K562 (cell line): ENCODE data around the gene LCA5L. TPM values are rescaled to one million over a fixed set of nuclear protein-coding genes. Genes with fewer than 3 reads are reported as not detected.

ENCODE experiments used
- ATAC-seq: fragments of 200-7000 bp; cut with Tn5 transposase; 3 replicates; pipeline ENCODE4 v1.9.1; 2020; ENCODE audit warnings: moderate library complexity
- BruUV-seq: library from RNA; stranded (reverse); fragments of 400-500 nt; replicated peaks from 2 replicates; lab custom pipeline; 2021; lab: Mats Ljungman, UMichigan
- CTCF ChIA-PET: fragments of 300-600 bp; formaldehyde crosslinking; extraction: SDS; loops from one replicate; lab custom pipeline; 2021; ENCODE audit warnings: low intra/inter-chr PET ratio; lab: Yijun Ruan, JAX
- POLR2A ChIA-PET: fragments of 300-600, 350-650 bp; sonication (Branson Sonifier 250); formaldehyde crosslinking; extraction: SDS; loops from one replicate; lab custom pipeline; 2021; ENCODE audit warnings: antibody characterized with exemption, inconsistent platforms; lab: Yijun Ruan, JAX
- DNase-seq, 4 experiments: peaks; one replicate each; pipeline versions ENCODE4 v3.0.0 to v3.0.0-alpha.2; 2011 to 2018; ENCODE audit warnings: low spot score in 3 of 4, mixed read lengths in 3 of 4; ENCODE audit errors: extremely low read depth in 1 of 4
- FAIRE-seq: peaks from 2 replicates; lab custom pipeline; 2011; peaks lifted over from hg19 to GRCh38; lab: Jason Lieb, UNC
- H2AFZ ChIP-seq: 2 replicates; pipeline ENCODE4 v1.6.0; 2011; ENCODE audit warnings: low read depth, low read length, control low read depth, inconsistent platforms
- H3K27ac ChIP-seq: fragments of 200-600 bp; 3 replicates; pipeline ENCODE4 v1.8.0; 2011; ENCODE audit warnings: low read depth, mild to moderate bottlenecking, control low read depth, inconsistent platforms, low read length, moderate library complexity, mixed read lengths; ENCODE audit errors: extremely low read depth
- H3K27me3 ChIP-seq, 2 experiments: fragments of 300-600 bp in 1 of 2; 2 replicates in 1 of 2; 3 replicates in 1 of 2; pipeline versions ENCODE4 v1.6.0 to v1.8.0; 2011; ENCODE audit warnings: inconsistent platforms in 2 of 2, low read length in 2 of 2, mild to moderate bottlenecking in 1 of 2, mixed read lengths in 1 of 2, moderate library complexity in 1 of 2; ENCODE audit not compliant: control insufficient read depth in 2 of 2, insufficient read depth in 2 of 2
- H3K36me3 ChIP-seq: fragments of 300-600 bp; 3 replicates; pipeline ENCODE4 v1.8.0; 2011; ENCODE audit warnings: mild to moderate bottlenecking, low read length, inconsistent platforms; ENCODE audit not compliant: control insufficient read depth, insufficient read depth
- H3K4me1 ChIP-seq, 2 experiments: fragments of 200-600 bp in 1 of 2; replicated peaks in 1 of 2; 2 replicates in 1 of 2; 3 replicates in 1 of 2; pipeline versions ENCODE4 v1.5.1 to v1.8.0; 2011; ENCODE audit warnings: inconsistent platforms in 2 of 2, low read length in 2 of 2, mild to moderate bottlenecking in 1 of 2, mixed read lengths in 1 of 2, moderate library complexity in 1 of 2; ENCODE audit not compliant: control insufficient read depth in 2 of 2, insufficient read depth in 2 of 2
- H3K4me2 ChIP-seq: 2 replicates; pipeline ENCODE4 v1.6.1; 2011; ENCODE audit warnings: low read length, control low read depth, inconsistent platforms, mixed read lengths; ENCODE audit not compliant: insufficient read depth
- H3K4me3 ChIP-seq: fragments of 200-600 bp; sonication (generic), shearing (Covaris generic); 2 replicates; pipeline ENCODE4 v1.5.1; 2016; ENCODE audit warnings: control low read depth, inconsistent platforms
- H3K79me2 ChIP-seq: fragments of 200-600 bp; 3 replicates; pipeline ENCODE4 v1.8.0; 2011; ENCODE audit warnings: low read length, inconsistent platforms; ENCODE audit not compliant: control insufficient read depth, insufficient read depth
- H3K9ac ChIP-seq, 2 experiments: 2 replicates each; pipeline versions ENCODE4 v1.6.0 to v1.6.1; 2011; ENCODE audit warnings: low read depth in 2 of 2, low read length in 2 of 2, control low read depth in 1 of 2, inconsistent platforms in 1 of 2, mild to moderate bottlenecking in 1 of 2, mixed read lengths in 1 of 2; ENCODE audit not compliant: insufficient read depth in 1 of 2
- H3K9me1 ChIP-seq: one replicate; pipeline ENCODE4 v1.6.0; 2011; ENCODE audit warnings: inconsistent platforms, mild to moderate bottlenecking, low read length, moderate library complexity; ENCODE audit not compliant: control insufficient read depth, insufficient read depth
- H3K9me3 ChIP-seq: replicated peaks from 2 replicates; pipeline ENCODE4 v1.5.1; 2011; ENCODE audit warnings: low read depth, low read length, inconsistent platforms; ENCODE audit not compliant: control insufficient read depth, insufficient read depth
- H4K20me1 ChIP-seq: replicated peaks from 2 replicates; pipeline ENCODE4 v1.6.1; 2011; ENCODE audit warnings: low read length, inconsistent platforms, mixed read lengths; ENCODE audit not compliant: control insufficient read depth, insufficient read depth
- BCOR ChIP-seq: fragments of 450-650 bp; IDR thresholded peaks from 2 replicates; pipeline ENCODE4 v1.6.1; 2016
- CBFA2T2 ChIP-seq: fragments of 450-650 bp; conservative IDR thresholded peaks from 2 replicates; pipeline ENCODE4 v1.6.1; 2017; ENCODE audit warnings: mild to moderate bottlenecking
- EP400 ChIP-seq: fragments of 450-650 bp; IDR thresholded peaks from 2 replicates; pipeline ENCODE4 v1.6.1; 2017; ENCODE audit warnings: antibody characterized with exemption, mild to moderate bottlenecking, moderate library complexity
- KAT2B ChIP-seq: IDR thresholded peaks from one replicate; pipeline ENCODE4 v1.6.1; 2012; ENCODE audit warnings: low read depth, mild to moderate bottlenecking, control low read depth, inconsistent platforms, low read length, moderate library complexity
- MCM2 ChIP-seq: fragments of 450-650 bp; IDR thresholded peaks from 2 replicates; pipeline ENCODE4 v1.6.1; 2017; ENCODE audit warnings: low read depth, mild to moderate bottlenecking
- NFE2L1 ChIP-seq: fragments of 450-650 bp; IDR thresholded peaks from 2 replicates; pipeline ENCODE4 v1.6.1; 2016; ENCODE audit warnings: missing genetic modification characterization, low read depth, mild to moderate bottlenecking, missing compliant biosample characterization, moderate library complexity, borderline replicate concordance
- POLR2A ChIP-seq: fragments of 450-650 bp; conservative IDR thresholded peaks from 2 replicates; pipeline ENCODE4 v1.6.1; 2016
- POLR2G ChIP-seq: fragments of 200-400 bp; formaldehyde crosslinking; IDR thresholded peaks from 2 replicates; pipeline ENCODE4 v1.6.1; 2017; ENCODE audit warnings: low read depth, mild to moderate bottlenecking, antibody characterized with exemption, low read length, moderate library complexity
- PURB ChIP-seq: sonication (generic); formaldehyde crosslinking; IDR thresholded peaks from 2 replicates; pipeline ENCODE4 v1.9.0; 2021; ENCODE audit warnings: low read depth, mild to moderate bottlenecking, missing genetic modification reagents
- TAF15 ChIP-seq: fragments of 200-400 bp; formaldehyde crosslinking; IDR thresholded peaks from 2 replicates; pipeline ENCODE4 v1.6.1; 2017; ENCODE audit warnings: mild to moderate bottlenecking, low read depth, low read length, moderate library complexity
- TAF9B ChIP-seq: fragments of 450-650 bp; IDR thresholded peaks from 2 replicates; pipeline ENCODE4 v1.6.1; 2018; ENCODE audit warnings: mild to moderate bottlenecking; ENCODE audit not compliant: partially characterized antibody
- TBL1XR1 ChIP-seq, 2 experiments: IDR thresholded peaks; 2 replicates each; pipeline ENCODE4 v1.6.1; 2012; ENCODE audit warnings: improper control_type of control experiment in 2 of 2, low read length in 2 of 2, mild to moderate bottlenecking in 1 of 2
- U2AF1 ChIP-seq: fragments of 200-400 bp; formaldehyde crosslinking; optimal IDR thresholded peaks from 2 replicates; pipeline ENCODE3; 2017; ENCODE audit warnings: mild to moderate bottlenecking, low read depth, low read length, moderate library complexity
- ZNF347 ChIP-seq: fragments of 450-650 bp; formaldehyde crosslinking; IDR thresholded peaks from 2 replicates; pipeline ENCODE4 v1.4.0; 2020; ENCODE audit warnings: low read depth, mild to moderate bottlenecking, moderate library complexity
- WGBS: fragments of 100-300 bp; shearing (Covaris generic); methylation state at CpG from one replicate; pipeline ENCODE4 v1.1.6; 2016; ENCODE audit warnings: low coverage, mixed read lengths; ENCODE audit not compliant: insufficient coverage; ENCODE audit errors: missing lambda C conversion rate; 5-methylcytosine and 5-hydroxymethylcytosine counted together
- in situ Hi-C: fragments of 300-500 bp; cut with MboI; formaldehyde crosslinking; loops from 4 replicates; pipeline ENCODE4 v1.15.0; 2018; ENCODE audit warnings: inconsistent platforms, mixed read lengths
- intact Hi-C: fragments of 100-400 bp; cut with micrococcal nuclease; formaldehyde crosslinking; loops from 2 replicates; pipeline ENCODE4 v1.14.2; 2022
- polyA plus RNA-seq, 8 experiments: library from polyadenylated mRNA; depleted of rRNA in 4 of 8; stranded (reverse) in 5 of 8; unstranded in 3 of 8; fragments of >200 nt; fragmentation: Nextera tagmentation in 2 of 8; fragmentation: Illumina TruSeq in 1 of 8; extraction: Ambion mirVana in 2 of 8; extraction: Trizol in 1 of 8; gene quantifications; 2 replicates each; pipeline versions ENCODE4 v1.2.1 to v1.2.3, GENCODE V29; 2011 to 2014; ENCODE audit warnings: inconsistent platforms in 1 of 8, missing spikeins in 1 of 8
- total RNA-seq, 7 experiments: library from RNA; depleted of rRNA in 6 of 7; stranded (reverse); fragments of >200 nt in 6 of 7; fragmentation: Illumina TruSeq in 2 of 7; extraction: Trizol in 2 of 7; gene quantifications; 2 replicates each; pipeline versions ENCODE4 v1.2.1 to v1.2.3, GENCODE V29; 2011 to 2021; ENCODE audit warnings: low replicate concordance in 1 of 7
- TF ChIP-seq, protein P1 (sequence below): sonication (generic); formaldehyde crosslinking; IDR thresholded peaks from 2 replicates; pipeline ENCODE4 v1.9.0; 2022; ENCODE audit warnings: mild to moderate bottlenecking, missing genetic modification reagents
- TF ChIP-seq, protein P2 (sequence below): fragments of 250-450 bp; sonication (Bioruptor Pico); IDR thresholded peaks from 2 replicates; pipeline ENCODE4 v1.4.0; 2020; ENCODE audit warnings: borderline replicate concordance
- TF ChIP-seq, protein P3 (sequence below): sonication (generic); IDR thresholded peaks from 2 replicates; pipeline ENCODE4 v1.6.1; 2016

Gene LCA5L
- total and polyA plus RNA-seq, 9 of the 15 experiments (the other 6 are each of a cell fraction or from before 2014, with no cell fraction given), result 1.8 to 4.9 (median 3.8) TPM

DNA sequence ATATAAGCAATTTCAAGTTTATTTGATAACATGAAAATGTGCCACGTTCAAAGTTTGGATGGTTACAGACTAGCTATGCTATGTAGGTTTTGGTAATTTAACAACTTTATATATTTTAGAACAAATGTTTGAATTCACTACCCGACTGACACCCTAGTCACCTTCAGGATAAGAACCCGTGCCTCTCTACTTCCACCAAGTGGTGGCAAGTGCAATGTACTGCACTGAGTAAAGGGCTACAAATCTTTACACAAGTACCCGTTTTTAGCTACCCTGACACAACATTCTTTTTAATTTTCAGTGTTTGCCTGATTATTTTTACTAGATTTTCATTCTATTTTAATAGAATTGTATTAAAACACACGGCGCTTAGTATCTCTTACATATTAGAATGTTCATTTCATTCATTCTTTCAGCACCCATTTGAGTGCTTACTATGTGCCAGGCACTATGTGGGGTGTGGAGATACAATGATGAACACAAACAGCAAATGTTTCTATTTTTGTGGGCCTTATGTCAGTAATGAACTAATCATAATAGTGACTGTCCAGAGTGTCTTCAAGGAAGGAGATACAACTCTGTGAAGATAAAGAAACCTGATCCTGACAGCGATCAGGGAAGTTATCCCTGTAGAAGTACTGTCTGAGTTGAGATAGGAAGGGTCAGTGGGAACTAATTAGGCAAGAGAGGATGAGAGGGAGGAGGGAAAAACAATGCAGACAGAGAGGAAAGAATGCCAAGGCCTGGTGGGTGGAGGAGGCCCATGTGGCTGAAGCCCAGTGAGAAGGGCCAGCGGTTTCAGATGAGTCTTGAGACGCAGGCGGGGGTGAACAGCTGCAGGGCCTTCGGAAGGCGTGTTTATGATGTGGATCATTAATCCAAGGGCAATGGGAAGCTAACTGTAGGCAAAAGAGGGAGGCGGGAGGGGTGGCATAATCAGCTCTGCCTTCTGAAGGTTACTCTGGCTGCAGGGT is 3.8 kb downstream of the LCA5L start:
- H3K79me2 ChIP-seq, result peaks cover 6% of the 10 kb centered on the region; the same call in 1 of the 3 replicates
- BruUV-seq, result no TSS peak
- intact Hi-C loops, result loop anchor here (1.0 to 5.0 kb wide), 4 partner anchors 53 to 259 kb away; partner anchors contain the start of genes BRWD1 and PSMG1
- ATAC-seq (peak; percentile 75), DNase-seq (peak; percentile 67 to 83 (median 70)), FAIRE-seq (peak; percentile 70)
- 31% methylated on average over 13 of the region's 13 CpGs for WGBS
- H3K4me2 ChIP-seq, result no peak overlapping the region; the same call in 1 of the 2 replicates
- H3K4me1 ChIP-seq, result peaks cover 17 to 20% of the 10 kb centered on the region in 2 experiments; a peak in 4 of 5 replicates
- H3K36me3 ChIP-seq, result no peaks in the 10 kb centered on the region
- H3K9ac ChIP-seq, result peak overlapping the region in 1 of 2 experiments; percentile 53; a peak in 1 of 4 replicates
- H3K27ac ChIP-seq, result no peak overlapping the region
- H3K9me1 ChIP-seq, result no peaks in the 10 kb centered on the region
- peak overlapping the region; percentile 73 for H2AFZ ChIP-seq
- in situ Hi-C loops, result no loop called here
- no peaks in the 10 kb centered on the region for H4K20me1 ChIP-seq
- ChIA-PET POLR2A (interaction anchor here (0.6 to 1.7 kb wide), 10 partner anchors 10 to 272 kb away, joined by 3 to 7 read pairs (median 4); partner anchors contain the start of gene SH3BGR), CTCF (interaction anchor here (0.6 to 1.8 kb wide), 4 partner anchors 39 to 135 kb away, joined by 3 to 8 read pairs (median 3); no protein-coding TSS in a partner anchor)
- H3K27me3 ChIP-seq, result no peaks in the 10 kb centered on the region
- no peak overlapping the region for H3K4me3 ChIP-seq
- H3K9me3 ChIP-seq, result no peaks in the 10 kb centered on the region
- TF ChIP-seq, protein P1, sequence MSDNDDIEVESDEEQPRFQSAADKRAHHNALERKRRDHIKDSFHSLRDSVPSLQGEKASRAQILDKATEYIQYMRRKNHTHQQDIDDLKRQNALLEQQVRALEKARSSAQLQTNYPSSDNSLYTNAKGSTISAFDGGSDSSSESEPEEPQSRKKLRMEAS (CRISPR knock-in tag), result no peak
- no peak for TF ChIP-seq U2AF1
- no peak for TF ChIP-seq TBL1XR1 (IDR thresholded peaks at IDR 0.05; ENCODE audit: low read length in 2 of 2)
- TF ChIP-seq TAF9B, result no peak
- TF ChIP-seq KAT2B, result no peak
- TF ChIP-seq, protein P2, sequence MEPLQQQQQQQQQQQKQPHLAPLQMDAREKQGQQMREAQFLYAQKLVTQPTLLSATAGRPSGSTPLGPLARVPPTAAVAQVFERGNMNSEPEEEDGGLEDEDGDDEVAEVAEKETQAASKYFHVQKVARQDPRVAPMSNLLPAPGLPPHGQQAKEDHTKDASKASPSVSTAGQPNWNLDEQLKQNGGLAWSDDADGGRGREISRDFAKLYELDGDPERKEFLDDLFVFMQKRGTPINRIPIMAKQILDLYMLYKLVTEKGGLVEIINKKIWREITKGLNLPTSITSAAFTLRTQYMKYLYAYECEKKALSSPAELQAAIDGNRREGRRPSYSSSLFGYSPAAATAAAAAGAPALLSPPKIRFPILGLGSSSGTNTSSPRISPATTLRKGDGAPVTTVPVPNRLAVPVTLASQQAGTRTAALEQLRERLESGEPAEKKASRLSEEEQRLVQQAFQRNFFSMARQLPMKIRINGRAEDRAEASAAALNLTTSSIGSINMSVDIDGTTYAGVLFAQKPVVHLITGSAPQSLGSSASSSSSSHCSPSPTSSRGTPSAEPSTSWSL (CRISPR knock-in tag), result no peak
- no peak for TF ChIP-seq PURB (CRISPR knock-in tag)
- peak; percentile 33; the same call in 1 of the 2 replicates for TF ChIP-seq EP400
- no peak for TF ChIP-seq POLR2A
- no peak for TF ChIP-seq ZNF347 (CRISPR knock-in tag)
- TF ChIP-seq, protein P3, sequence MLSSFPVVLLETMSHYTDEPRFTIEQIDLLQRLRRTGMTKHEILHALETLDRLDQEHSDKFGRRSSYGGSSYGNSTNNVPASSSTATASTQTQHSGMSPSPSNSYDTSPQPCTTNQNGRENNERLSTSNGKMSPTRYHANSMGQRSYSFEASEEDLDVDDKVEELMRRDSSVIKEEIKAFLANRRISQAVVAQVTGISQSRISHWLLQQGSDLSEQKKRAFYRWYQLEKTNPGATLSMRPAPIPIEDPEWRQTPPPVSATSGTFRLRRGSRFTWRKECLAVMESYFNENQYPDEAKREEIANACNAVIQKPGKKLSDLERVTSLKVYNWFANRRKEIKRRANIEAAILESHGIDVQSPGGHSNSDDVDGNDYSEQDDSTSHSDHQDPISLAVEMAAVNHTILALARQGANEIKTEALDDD, result peak; percentile 66
- TF ChIP-seq CBFA2T2, result no peak
- no peak for TF ChIP-seq MCM2
- no peak for TF ChIP-seq POLR2G
- no peak for TF ChIP-seq TAF15
- TF ChIP-seq NFE2L1 (tag), result no peak
- no peak for TF ChIP-seq BCOR
